ENCODE data around the gene AFAP1L1.

- TF ChIP-seq RAD21 (IDR thresholded peaks at IDR 0.05): no peak
- TF ChIP-seq ZBTB33 (IDR thresholded peaks at IDR 0.05): no peak
- no peak for TF ChIP-seq CTCF (IDR thresholded peaks at IDR 0.05; ENCODE audit: low read depth, low read length, missing input control)
- TF ChIP-seq FOXA1 (IDR thresholded peaks at IDR 0.05): no peak
- TF ChIP-seq TAF1 (conservative IDR thresholded peaks at IDR 0.05): no peak
- TF ChIP-seq MAX (IDR thresholded peaks at IDR 0.05): no peak
- no peak for TF ChIP-seq REST (IDR thresholded peaks at IDR 0.05)
- TF ChIP-seq YY1 (IDR thresholded peaks at IDR 0.05): no peak
Observed at GRCh38 chr5:149362541-149362940, 90.9 kb downstream of the AFAP1L1 start.

All from liver (tissue), 3 donors.